ENCODE results near the gene HNRNPM. TPM values are rescaled to one million over a fixed set of nuclear protein-coding genes. Genes with fewer than 3 reads are reported as not detected.

HNRNPM gene, protein sequence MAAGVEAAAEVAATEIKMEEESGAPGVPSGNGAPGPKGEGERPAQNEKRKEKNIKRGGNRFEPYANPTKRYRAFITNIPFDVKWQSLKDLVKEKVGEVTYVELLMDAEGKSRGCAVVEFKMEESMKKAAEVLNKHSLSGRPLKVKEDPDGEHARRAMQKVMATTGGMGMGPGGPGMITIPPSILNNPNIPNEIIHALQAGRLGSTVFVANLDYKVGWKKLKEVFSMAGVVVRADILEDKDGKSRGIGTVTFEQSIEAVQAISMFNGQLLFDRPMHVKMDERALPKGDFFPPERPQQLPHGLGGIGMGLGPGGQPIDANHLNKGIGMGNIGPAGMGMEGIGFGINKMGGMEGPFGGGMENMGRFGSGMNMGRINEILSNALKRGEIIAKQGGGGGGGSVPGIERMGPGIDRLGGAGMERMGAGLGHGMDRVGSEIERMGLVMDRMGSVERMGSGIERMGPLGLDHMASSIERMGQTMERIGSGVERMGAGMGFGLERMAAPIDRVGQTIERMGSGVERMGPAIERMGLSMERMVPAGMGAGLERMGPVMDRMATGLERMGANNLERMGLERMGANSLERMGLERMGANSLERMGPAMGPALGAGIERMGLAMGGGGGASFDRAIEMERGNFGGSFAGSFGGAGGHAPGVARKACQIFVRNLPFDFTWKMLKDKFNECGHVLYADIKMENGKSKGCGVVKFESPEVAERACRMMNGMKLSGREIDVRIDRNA
- total RNA-seq (2021; ENCODE audit: unreplicated experiment) = 298 TPM
- polyA plus RNA-seq (2012) = 187 and 244 TPM in 2 replicates
- percentile 96 among the genes with signal in this experiment for Bru-seq, nascent RNA
- percentile 96 among the genes with signal in this experiment for BruChase-seq, experiment 1, labeled RNA remaining after a 6-hour chase
- BruChase-seq, experiment 2, labeled RNA remaining after a 2-hour chase = percentile 95 among the genes with signal in this experiment
- long read RNA-seq, transcript HNRNPM-216 (1 exons, 1,809 nt) = major isoform, 30 of 666 reads
- long read RNA-seq, partial matches to known transcripts = 81 of 666 reads
- long read RNA-seq, other reads (novel, unspliced or antisense) = 554 of 666 reads

- peak within 1 kb of the TSS; percentile 98 for H3K27ac ChIP-seq (ENCODE audit: low read depth, low read length)
- intact Hi-C loops (cut with micrococcal nuclease) = loop anchor here (10.0 kb wide), 1 partner anchor 90 kb away; no protein-coding TSS in a partner anchor
- no peaks in the 10 kb centered on the region for H3K9me2 ChIP-seq (ENCODE audit: insufficient read depth)
- H3K9ac ChIP-seq (ENCODE audit: low read length) = peak within 1 kb of the TSS; percentile 99
- H3K4me1 ChIP-seq (ENCODE audit: control insufficient read depth in 1 of 2, insufficient read depth in 2 of 2, low read length in 2 of 2) = peaks cover 22 to 46% of the 10 kb centered on the region in 2 experiments
- H2AFZ ChIP-seq (ENCODE audit: low read depth, low read length, poor library complexity, severe bottlenecking) = peak within 1 kb of the TSS; percentile 37
- H3K79me2 ChIP-seq (ENCODE audit: insufficient read depth, low read length) = peaks cover 51% of the 10 kb centered on the region
- H3K27me3 ChIP-seq (ENCODE audit: insufficient read depth, low read length) = no peaks in the 10 kb centered on the region
- peak within 1 kb of the TSS; percentile 65 to 78 for H3K4me3 ChIP-seq (replicated peaks in 1 of 2; ENCODE audit: low read depth in 1 of 2, low read length in 2 of 2)
- DNase-seq (ENCODE audit: low read depth, low spot score) (peak; percentile 88), ATAC-seq (peak; percentile 94)
- H3K36me3 ChIP-seq (ENCODE audit: control insufficient read depth in 1 of 2, insufficient read depth in 2 of 2, low read length in 2 of 2) = peaks cover 15 to 18% of the 10 kb centered on the region in 2 experiments
- no TSS peak for BruUV-seq (replicated peaks)
- ChIA-PET RAD21 (ENCODE audit: low non-redundant PET in 1 of 2, low total read pairs in 2 of 2, uncharacterized antibody in 2 of 2, unreplicated experiment in 2 of 2) (no interaction called here), CTCF (interaction anchor here (1.1 to 1.6 kb wide), 2 partner anchors 31 to 90 kb away, joined by 3 to 9 read pairs; partner anchors contain the start of gene MARCHF2), POLR2A (interaction anchor here (0.9 to 1.9 kb wide), 6 partner anchors 8 to 110 kb away, joined by 3 to 12 read pairs (median 3); partner anchors contain the start of genes ANGPTL4, MARCHF2 and ZNF414)
- peak within 1 kb of the TSS; percentile 71 for H3K4me2 ChIP-seq (ENCODE audit: low read length)
- H4K20me1 ChIP-seq (ENCODE audit: insufficient read depth) = peaks cover 25% of the 10 kb centered on the region; the same call in 1 of the 2 replicates
- H3K9me3 ChIP-seq (ENCODE audit: control insufficient read depth in 1 of 2, insufficient read depth in 1 of 2, low read depth in 1 of 2, low read length in 2 of 2) = no peaks in the 10 kb centered on the region
- TF ChIP-seq SIN3A (IDR thresholded peaks at IDR 0.05; ENCODE audit: low read depth) = peak; percentile 82
- TF ChIP-seq JUND (IDR thresholded peaks at IDR 0.05) = no peak
- TF ChIP-seq TCF7L2 (IDR thresholded peaks at IDR 0.05; ENCODE audit: borderline replicate concordance, extremely low read depth, insufficient read depth, insufficient read length) = no peak
- no peak for TF ChIP-seq EZH2 (IDR thresholded peaks at IDR 0.05)
- TF ChIP-seq SP1 (IDR thresholded peaks at IDR 0.05; ENCODE audit: low read depth) = peak; percentile 44; the same call in 1 of the 2 replicates
- TF ChIP-seq, protein P1, sequence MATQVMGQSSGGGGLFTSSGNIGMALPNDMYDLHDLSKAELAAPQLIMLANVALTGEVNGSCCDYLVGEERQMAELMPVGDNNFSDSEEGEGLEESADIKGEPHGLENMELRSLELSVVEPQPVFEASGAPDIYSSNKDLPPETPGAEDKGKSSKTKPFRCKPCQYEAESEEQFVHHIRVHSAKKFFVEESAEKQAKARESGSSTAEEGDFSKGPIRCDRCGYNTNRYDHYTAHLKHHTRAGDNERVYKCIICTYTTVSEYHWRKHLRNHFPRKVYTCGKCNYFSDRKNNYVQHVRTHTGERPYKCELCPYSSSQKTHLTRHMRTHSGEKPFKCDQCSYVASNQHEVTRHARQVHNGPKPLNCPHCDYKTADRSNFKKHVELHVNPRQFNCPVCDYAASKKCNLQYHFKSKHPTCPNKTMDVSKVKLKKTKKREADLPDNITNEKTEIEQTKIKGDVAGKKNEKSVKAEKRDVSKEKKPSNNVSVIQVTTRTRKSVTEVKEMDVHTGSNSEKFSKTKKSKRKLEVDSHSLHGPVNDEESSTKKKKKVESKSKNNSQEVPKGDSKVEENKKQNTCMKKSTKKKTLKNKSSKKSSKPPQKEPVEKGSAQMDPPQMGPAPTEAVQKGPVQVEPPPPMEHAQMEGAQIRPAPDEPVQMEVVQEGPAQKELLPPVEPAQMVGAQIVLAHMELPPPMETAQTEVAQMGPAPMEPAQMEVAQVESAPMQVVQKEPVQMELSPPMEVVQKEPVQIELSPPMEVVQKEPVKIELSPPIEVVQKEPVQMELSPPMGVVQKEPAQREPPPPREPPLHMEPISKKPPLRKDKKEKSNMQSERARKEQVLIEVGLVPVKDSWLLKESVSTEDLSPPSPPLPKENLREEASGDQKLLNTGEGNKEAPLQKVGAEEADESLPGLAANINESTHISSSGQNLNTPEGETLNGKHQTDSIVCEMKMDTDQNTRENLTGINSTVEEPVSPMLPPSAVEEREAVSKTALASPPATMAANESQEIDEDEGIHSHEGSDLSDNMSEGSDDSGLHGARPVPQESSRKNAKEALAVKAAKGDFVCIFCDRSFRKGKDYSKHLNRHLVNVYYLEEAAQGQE (IDR thresholded peaks at IDR 0.05; ENCODE audit: low read depth) = no peak
- TF ChIP-seq, protein P2, sequence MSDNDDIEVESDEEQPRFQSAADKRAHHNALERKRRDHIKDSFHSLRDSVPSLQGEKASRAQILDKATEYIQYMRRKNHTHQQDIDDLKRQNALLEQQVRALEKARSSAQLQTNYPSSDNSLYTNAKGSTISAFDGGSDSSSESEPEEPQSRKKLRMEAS (IDR thresholded peaks at IDR 0.05) = peak; percentile 86
- peak; percentile 91 for TF ChIP-seq POLR2AphosphoS5 (IDR thresholded peaks at IDR 0.05; ENCODE audit: low read depth, low read length)
- no peak for TF ChIP-seq ELF1 (IDR thresholded peaks at IDR 0.05; ENCODE audit: borderline replicate concordance, low read depth)
- TF ChIP-seq POLR2A (IDR thresholded peaks at IDR 0.05; ENCODE audit: borderline replicate concordance, extremely low read depth, insufficient read depth, insufficient read length) = peak; percentile 94
- no peak for TF ChIP-seq FOSL1 (IDR thresholded peaks at IDR 0.05; ENCODE audit: low read depth)
- TF ChIP-seq, protein P3, sequence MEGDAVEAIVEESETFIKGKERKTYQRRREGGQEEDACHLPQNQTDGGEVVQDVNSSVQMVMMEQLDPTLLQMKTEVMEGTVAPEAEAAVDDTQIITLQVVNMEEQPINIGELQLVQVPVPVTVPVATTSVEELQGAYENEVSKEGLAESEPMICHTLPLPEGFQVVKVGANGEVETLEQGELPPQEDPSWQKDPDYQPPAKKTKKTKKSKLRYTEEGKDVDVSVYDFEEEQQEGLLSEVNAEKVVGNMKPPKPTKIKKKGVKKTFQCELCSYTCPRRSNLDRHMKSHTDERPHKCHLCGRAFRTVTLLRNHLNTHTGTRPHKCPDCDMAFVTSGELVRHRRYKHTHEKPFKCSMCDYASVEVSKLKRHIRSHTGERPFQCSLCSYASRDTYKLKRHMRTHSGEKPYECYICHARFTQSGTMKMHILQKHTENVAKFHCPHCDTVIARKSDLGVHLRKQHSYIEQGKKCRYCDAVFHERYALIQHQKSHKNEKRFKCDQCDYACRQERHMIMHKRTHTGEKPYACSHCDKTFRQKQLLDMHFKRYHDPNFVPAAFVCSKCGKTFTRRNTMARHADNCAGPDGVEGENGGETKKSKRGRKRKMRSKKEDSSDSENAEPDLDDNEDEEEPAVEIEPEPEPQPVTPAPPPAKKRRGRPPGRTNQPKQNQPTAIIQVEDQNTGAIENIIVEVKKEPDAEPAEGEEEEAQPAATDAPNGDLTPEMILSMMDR (IDR thresholded peaks at IDR 0.05 in 2 of 3, conservative IDR thresholded peaks at IDR 0.05 in 1 of 3; ENCODE audit: borderline replicate concordance in 1 of 3, insufficient read depth in 1 of 3, low read depth in 2 of 3, low read length in 2 of 3) = no peak
- peak; percentile 81 for TF ChIP-seq EGR1 (IDR thresholded peaks at IDR 0.05; ENCODE audit: low read depth)
- TF ChIP-seq YY1 (IDR thresholded peaks at IDR 0.05; ENCODE audit: extremely low read depth, insufficient replicate concordance, low read depth, low read length) = peak; percentile 95
- no peak for TF ChIP-seq RAD21 (IDR thresholded peaks at IDR 0.05; ENCODE audit: low read depth)
- no peak for TF ChIP-seq CBX3 (IDR thresholded peaks at IDR 0.05; ENCODE audit: low read depth)
Measured at GRCh38 chr19:8444677-8445487, at the start of gene HNRNPM. TSS of gene HNRNPM (plus strand) at chr19:8444975. CDS start at chr19:8444999, 24 bp downstream.

Data from HCT116 (cell line).